Mucosa of stomach (tissue), 1 donor: ENCODE data around the gene SMC3.
"Not testable (repeated sequence)": the region's sequence is repeated elsewhere in the genome, so short reads cannot be mapped to it uniquely, and the experiment has no call there.

ENCODE experiments used
- H3K27me3 ChIP-seq: one replicate; pipeline ENCODE4 v1.7.0; 2013; ENCODE audit warnings: mild to moderate bottlenecking, low read length; ENCODE audit not compliant: control insufficient read depth, insufficient read depth
- H3K36me3 ChIP-seq: one replicate; pipeline ENCODE4 v1.7.0; 2013; ENCODE audit warnings: low read length; ENCODE audit not compliant: control insufficient read depth, insufficient read depth
- H3K4me1 ChIP-seq: one replicate; pipeline ENCODE4 v1.7.0; 2013; ENCODE audit warnings: mild to moderate bottlenecking, low read length; ENCODE audit not compliant: control insufficient read depth, insufficient read depth
- H3K4me3 ChIP-seq: one replicate; pipeline ENCODE4 v1.7.0; 2013; ENCODE audit warnings: low read length
- H3K9ac ChIP-seq: one replicate; pipeline ENCODE4 v1.7.0; 2013; ENCODE audit warnings: mild to moderate bottlenecking, low read length, moderate library complexity
- H3K9me3 ChIP-seq: one replicate; pipeline ENCODE4 v1.7.0; 2013; ENCODE audit warnings: mild to moderate bottlenecking, low read length, moderate library complexity; ENCODE audit not compliant: control insufficient read depth
- donor health status: Pancreatic carcinoma.

SMC3 gene

DNA sequence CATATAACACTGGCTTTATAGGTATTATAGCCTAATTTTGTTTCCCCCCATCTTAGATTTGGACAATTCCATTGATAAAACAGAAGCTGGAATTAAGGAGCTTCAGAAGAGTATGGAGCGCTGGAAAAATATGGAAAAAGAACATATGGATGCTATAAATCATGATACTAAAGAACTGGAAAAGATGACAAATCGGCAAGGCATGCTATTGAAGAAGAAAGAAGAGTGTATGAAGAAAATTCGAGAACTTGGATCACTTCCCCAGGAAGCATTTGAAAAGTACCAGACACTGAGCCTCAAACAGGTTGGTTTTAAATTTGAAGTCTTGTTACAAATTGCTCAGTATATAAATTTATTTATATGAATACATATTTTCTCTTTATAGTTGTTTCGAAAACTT is 34.1 kb downstream of the SMC3 start:
- H3K4me3 ChIP-seq: no peak overlapping the region
- H3K27me3 ChIP-seq: no peaks in the 10 kb centered on the region
- no peaks in the 10 kb centered on the region for H3K36me3 ChIP-seq
- H3K9ac ChIP-seq: no peak overlapping the region
- no peaks in the 10 kb centered on the region for H3K9me3 ChIP-seq
- no peaks in the 10 kb centered on the region for H3K4me1 ChIP-seq

DNA sequence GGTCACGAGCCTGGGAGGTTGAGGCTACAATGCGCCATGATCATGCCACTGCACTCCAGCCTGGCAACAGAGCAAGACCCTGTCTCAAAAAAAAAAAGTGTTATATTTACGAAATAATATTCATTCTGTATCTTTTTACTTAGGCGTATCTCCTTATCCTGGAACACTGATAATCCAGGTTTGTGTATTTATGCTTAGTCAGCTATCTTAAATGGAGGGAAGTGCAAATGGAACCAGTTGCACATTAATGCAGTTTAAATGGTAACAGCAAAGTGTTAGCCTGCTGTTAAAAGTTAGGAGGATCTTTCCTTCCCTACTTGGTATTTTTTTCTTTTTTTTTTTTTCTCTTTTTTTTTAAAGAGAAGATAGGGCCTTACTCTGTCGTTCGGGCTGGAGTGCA is 40.6 kb downstream of the SMC3 start:
- H3K4me3 ChIP-seq: no peak overlapping the region
- H3K27me3 ChIP-seq: peaks cover 6% of the 10 kb centered on the region
- no peaks in the 10 kb centered on the region for H3K9me3 ChIP-seq
- no peak overlapping the region for H3K9ac ChIP-seq
- H3K36me3 ChIP-seq: no peaks in the 10 kb centered on the region
- no peaks in the 10 kb centered on the region for H3K4me1 ChIP-seq

- no peak overlapping the region for H3K9ac ChIP-seq
- peaks cover 6% of the 10 kb centered on the region for H3K27me3 ChIP-seq
- no peaks in the 10 kb centered on the region for H3K36me3 ChIP-seq
- no peaks in the 10 kb centered on the region for H3K9me3 ChIP-seq
- no peak overlapping the region for H3K4me3 ChIP-seq
- H3K4me1 ChIP-seq: no peaks in the 10 kb centered on the region
These were observed 42.1 kb downstream of the SMC3 start for GRCh38 chr10:110609605-110610004.

DNA sequence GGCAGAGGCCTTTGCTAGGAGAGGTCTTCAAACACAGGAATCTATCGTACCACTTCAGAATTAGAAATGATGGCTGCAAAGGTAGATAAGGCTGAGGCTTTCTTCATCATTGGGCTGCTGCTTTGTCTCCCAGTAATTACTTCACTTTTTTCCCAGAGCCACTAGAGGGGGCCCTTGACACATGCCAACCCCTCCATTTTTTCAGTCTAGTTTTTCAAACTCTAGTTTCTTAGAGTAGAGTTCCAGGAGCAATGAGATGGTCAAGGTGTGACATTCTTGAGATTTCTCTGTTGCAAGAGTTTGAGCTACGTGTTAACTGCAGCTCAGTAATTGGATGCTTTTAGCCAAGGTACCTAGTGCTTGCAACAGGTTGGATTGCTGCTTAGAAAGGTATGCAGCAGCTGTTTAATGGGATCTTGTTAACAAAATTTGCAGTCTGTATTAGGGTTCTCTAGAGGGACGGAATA is 42.8 kb downstream of the SMC3 start:
- Histone ChIP-seq H3K4me3 (no peak overlapping the region), H3K4me1 (no peaks in the 10 kb centered on the region), H3K27me3 (peaks cover 6% of the 10 kb centered on the region)

DNA sequence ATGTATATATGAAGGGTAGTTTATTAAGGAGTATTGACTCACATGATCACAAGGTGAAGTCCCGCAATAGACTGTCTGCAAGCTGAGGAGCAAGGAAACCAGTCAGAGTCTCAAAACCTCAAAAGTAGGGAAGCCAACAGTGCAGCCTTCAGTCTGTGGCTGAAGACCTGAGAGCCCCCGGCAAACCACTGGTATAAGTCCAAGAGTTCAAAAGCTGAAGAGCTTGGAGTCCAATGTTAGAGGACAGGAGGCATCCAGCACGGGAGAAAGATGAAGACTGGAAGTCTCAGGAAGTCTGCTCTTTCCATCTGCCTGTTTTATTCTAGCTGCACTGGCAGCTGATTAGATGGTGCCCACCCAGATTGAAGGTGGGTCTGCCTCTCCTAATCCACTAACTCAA is 43.3 kb downstream of the SMC3 start:
- not testable (repeated sequence) for H3K36me3 ChIP-seq, H3K4me3 ChIP-seq, H3K9ac ChIP-seq, H3K4me1 ChIP-seq, H3K27me3 ChIP-seq, H3K9me3 ChIP-seq

More for the DNA sequence above, 42.8 kb downstream of the SMC3 start:
- H3K9me3 ChIP-seq: no peaks in the 10 kb centered on the region
- no peak overlapping the region for H3K9ac ChIP-seq
- H3K36me3 ChIP-seq: no peaks in the 10 kb centered on the region

- no peak overlapping the region for H3K4me3 ChIP-seq
- H3K9me3 ChIP-seq: no peaks in the 10 kb centered on the region
- no peaks in the 10 kb centered on the region for H3K36me3 ChIP-seq
- peaks cover 6% of the 10 kb centered on the region for H3K27me3 ChIP-seq
- H3K9ac ChIP-seq: no peak overlapping the region
- no peaks in the 10 kb centered on the region for H3K4me1 ChIP-seq
These were observed 44.6 kb downstream of the SMC3 start for GRCh38 chr10:110612087-110612486.

DNA sequence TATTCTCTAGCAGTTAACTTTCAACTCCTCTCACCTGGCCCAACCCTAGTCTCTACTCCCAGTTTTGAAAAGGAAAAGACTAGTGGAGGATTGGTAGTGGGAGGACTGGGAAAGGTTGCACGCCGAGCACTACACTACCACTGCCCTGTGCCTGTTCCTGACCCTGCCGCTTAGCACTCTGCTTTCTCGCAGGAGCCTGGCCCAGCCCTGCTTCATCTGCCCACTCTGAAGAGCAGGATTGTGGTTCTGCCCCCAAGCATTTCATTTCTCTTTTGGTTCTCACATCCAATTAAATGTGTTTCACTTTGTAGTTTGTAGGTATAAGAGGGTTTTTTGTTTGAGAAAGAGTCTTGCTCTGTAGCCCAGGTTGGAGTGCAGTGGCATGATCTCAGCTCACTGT is 45.1 kb downstream of the SMC3 start:
- H3K36me3 ChIP-seq: no peaks in the 10 kb centered on the region
- no peak overlapping the region for H3K4me3 ChIP-seq
- H3K9ac ChIP-seq: no peak overlapping the region
- no peaks in the 10 kb centered on the region for H3K4me1 ChIP-seq
- H3K27me3 ChIP-seq: peaks cover 6% of the 10 kb centered on the region
- no peaks in the 10 kb centered on the region for H3K9me3 ChIP-seq

- Histone ChIP-seq H3K27me3 (peaks cover 6% of the 10 kb centered on the region), H3K9me3 (no peaks in the 10 kb centered on the region), H3K9ac (no peak overlapping the region), H3K4me3 (no peak overlapping the region), H3K36me3 (no peaks in the 10 kb centered on the region), H3K4me1 (no peaks in the 10 kb centered on the region)
These were observed 46.0 kb downstream of the SMC3 start for GRCh38 chr10:110613341-110613995.

DNA sequence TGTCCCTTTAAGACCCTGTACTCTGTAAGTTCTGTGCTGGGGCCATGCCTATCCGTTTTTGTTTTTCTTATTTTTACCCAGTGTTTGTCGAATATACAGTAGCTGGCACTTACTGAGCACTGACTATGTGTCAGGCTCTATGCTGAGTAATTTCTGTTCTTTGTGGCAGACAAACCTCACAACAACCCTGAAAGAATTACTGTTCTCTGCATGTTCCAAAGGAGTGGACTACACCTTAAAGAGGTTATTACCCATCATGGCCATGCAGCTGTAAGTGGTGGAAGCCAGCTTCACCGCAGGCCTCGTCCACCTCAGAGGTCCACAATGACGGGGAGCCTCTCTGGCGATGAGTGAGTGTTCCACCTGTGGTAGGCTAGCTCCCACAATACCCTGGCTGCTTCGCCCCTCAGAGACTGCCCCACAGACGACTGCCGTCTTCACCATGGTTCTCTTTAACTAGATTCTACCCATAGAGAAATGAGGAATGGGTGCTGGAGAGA is 46.6 kb downstream of the SMC3 start:
- Histone ChIP-seq H3K4me1 (no peaks in the 10 kb centered on the region), H3K36me3 (no peaks in the 10 kb centered on the region), H3K9me3 (no peaks in the 10 kb centered on the region), H3K4me3 (no peak overlapping the region), H3K9ac (no peak overlapping the region), H3K27me3 (peaks cover 6% of the 10 kb centered on the region)

- peaks cover 6% of the 10 kb centered on the region for H3K27me3 ChIP-seq
- H3K36me3 ChIP-seq: no peaks in the 10 kb centered on the region
- no peak overlapping the region for H3K9ac ChIP-seq
- H3K4me1 ChIP-seq: no peaks in the 10 kb centered on the region
- no peak overlapping the region for H3K4me3 ChIP-seq
- no peaks in the 10 kb centered on the region for H3K9me3 ChIP-seq
These were observed 47.7 kb downstream of the SMC3 start for GRCh38 chr10:110615057-110615747.

DNA sequence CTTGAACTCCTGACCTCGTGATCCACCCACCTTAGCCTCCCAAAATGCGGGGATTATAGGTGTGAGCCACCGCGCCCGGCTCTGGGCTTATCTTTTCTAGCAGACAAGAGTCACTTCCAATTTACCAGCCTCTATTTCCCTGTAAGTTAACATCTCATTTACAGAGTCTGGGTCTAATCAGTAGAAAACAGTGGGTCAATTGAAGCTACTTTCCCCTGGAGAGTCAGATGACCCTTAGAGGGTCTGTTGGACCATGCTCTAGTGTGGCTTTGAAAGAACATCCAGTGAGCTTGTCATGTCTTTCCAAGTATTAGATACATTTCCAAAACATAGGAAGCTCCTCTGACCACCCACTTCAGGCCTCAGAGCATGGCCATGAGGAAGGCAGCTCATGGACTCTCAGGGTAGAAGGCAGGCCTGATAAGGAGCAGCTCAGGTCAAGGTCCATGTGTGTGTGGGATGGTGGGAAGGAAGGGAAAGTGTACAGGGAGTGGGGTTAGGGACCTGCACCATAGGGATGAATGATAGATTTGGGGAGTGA is 49.1 kb downstream of the SMC3 start:
- H3K36me3 ChIP-seq: no peaks in the 10 kb centered on the region
- H3K9ac ChIP-seq: no peak overlapping the region
- peaks cover 6% of the 10 kb centered on the region for H3K27me3 ChIP-seq
- no peaks in the 10 kb centered on the region for H3K9me3 ChIP-seq
- H3K4me1 ChIP-seq: no peaks in the 10 kb centered on the region
- H3K4me3 ChIP-seq: no peak overlapping the region

DNA sequence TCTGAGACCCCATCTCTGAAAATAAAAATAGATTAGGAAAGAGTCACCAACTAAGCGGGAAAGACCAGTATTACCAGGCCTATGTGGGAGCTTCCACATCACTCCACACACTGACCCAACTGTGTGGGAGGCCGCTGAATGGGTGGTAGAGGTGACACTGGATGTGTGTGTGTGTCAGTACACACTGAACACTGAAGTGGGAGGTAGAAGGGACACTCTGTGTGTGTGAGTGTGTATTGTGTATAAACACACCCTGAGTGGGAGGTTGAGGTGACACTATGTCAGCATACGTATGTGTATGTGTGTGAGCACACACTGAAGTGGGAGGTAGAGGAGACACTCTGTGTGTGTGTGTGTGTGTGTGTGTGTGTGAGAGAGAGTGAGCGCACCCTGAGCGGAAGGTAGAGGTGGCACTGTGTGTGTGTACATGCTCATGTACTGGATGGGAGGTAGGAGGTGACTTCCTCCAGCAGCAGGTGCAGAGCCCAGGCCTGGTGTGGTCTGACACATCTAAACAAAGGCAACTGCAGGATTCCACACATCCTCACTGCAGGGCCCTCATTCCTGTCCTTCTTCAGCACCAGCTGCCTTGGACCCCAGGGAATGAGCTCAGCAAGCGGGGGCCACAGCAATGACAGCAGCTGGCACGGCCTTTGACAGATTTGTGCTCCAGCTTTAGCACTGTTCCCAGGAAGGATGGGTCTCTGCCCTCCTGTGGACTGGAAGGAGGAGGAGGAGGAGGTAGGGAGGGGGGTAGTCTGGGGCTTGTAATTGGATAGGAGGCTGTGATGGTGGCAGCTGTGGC is 50.1 kb downstream of the SMC3 start:
- Histone ChIP-seq H3K9me3 (no peaks in the 10 kb centered on the region), H3K27me3 (peaks cover 1% of the 10 kb centered on the region), H3K36me3 (no peaks in the 10 kb centered on the region), H3K4me3 (no peak overlapping the region), H3K9ac (no peak overlapping the region), H3K4me1 (no peaks in the 10 kb centered on the region)
